Purkinje cell (primary cell): ENCODE data around the gene KLF4. TPM values are rescaled to one million over a fixed set of nuclear protein-coding genes. Genes with fewer than 3 reads are reported as not detected.

Experiments
- polyA plus RNA-seq: library from polyadenylated mRNA; unstranded; fragments of >200 nt; fragmentation: Nextera tagmentation; gene quantifications from 2 replicates; pipeline ENCODE4 v1.2.1, GENCODE V29; 2014

The KLF4 gene
- polyA plus RNA-seq = 2.0 TPM in 1 of 2 replicates, not detected in the other

GRCh38 chr9:107489687-107490605 lies at the start of gene KLF4:
KLF4 (minus strand) TSS chr9:107489769; CDS start chr9:107489172, 597 bp downstream.

Other genes with a start within 250 kb of the KLF4 start
- gene RAD23B, start 206.5 kb downstream of the KLF4 start, polyA plus RNA-seq = 61.0 and 73.9 TPM in 2 replicates